ENCODE results near the gene SPAG16.

DNA sequence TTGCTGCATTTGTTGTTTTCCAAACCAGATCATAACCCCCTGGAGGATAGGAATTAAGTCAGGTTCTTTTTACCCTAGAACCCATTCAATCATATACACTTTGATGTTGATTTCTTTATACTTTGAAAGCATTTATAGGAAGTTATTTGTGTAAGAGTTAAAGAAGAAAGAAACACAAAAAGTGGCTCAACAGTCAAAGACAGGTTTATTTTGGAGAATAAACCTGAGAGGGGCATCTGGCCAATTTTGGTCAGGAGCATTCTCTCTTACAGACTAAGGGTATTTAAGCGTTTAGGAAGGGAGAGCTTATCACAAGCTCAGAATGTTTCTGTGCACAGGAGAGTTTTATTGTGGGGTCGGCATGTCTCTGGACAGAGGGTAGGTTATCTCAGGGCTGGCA lies 398.0 kb downstream of the SPAG16 start:
- TF ChIP-seq, protein P1, sequence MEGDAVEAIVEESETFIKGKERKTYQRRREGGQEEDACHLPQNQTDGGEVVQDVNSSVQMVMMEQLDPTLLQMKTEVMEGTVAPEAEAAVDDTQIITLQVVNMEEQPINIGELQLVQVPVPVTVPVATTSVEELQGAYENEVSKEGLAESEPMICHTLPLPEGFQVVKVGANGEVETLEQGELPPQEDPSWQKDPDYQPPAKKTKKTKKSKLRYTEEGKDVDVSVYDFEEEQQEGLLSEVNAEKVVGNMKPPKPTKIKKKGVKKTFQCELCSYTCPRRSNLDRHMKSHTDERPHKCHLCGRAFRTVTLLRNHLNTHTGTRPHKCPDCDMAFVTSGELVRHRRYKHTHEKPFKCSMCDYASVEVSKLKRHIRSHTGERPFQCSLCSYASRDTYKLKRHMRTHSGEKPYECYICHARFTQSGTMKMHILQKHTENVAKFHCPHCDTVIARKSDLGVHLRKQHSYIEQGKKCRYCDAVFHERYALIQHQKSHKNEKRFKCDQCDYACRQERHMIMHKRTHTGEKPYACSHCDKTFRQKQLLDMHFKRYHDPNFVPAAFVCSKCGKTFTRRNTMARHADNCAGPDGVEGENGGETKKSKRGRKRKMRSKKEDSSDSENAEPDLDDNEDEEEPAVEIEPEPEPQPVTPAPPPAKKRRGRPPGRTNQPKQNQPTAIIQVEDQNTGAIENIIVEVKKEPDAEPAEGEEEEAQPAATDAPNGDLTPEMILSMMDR (IDR thresholded peaks at IDR 0.05): no peak
- no peak for TF ChIP-seq POLR2A (IDR thresholded peaks at IDR 0.05)

Measured in testis (tissue), 2 donors.